ENCODE results near the gene SERINC3. TPM values are rescaled to one million over a fixed set of nuclear protein-coding genes. Genes with fewer than 3 reads are reported as not detected.

The SERINC3 gene
- total and polyA plus RNA-seq, 2 of the 8 experiments (the other 6 are each of a cell fraction or from before 2014, with no cell fraction given) = 47.2 to 66.0 TPM

DNA sequence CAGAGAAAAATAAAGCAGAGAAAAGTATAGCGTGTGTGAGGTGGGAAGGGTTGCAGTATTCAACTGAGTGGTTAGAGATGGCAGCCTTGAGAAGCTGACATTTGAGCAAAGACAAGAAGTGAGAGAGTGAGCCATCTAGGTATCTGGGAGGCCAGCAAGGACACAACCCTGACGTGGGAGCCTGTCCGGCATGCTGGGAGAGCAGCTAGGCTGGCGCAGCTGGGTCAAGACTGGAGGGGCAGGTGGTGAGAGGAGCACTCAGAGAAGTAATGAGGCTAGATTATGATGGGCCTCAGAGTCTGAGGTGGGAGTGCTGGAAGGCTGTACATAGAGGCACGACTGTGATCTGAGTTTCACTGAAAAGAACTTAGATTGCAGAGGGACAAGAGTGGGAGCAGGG lies 33.3 kb downstream of the SERINC3 start (continued):
- TF ChIP-seq, protein P1, sequence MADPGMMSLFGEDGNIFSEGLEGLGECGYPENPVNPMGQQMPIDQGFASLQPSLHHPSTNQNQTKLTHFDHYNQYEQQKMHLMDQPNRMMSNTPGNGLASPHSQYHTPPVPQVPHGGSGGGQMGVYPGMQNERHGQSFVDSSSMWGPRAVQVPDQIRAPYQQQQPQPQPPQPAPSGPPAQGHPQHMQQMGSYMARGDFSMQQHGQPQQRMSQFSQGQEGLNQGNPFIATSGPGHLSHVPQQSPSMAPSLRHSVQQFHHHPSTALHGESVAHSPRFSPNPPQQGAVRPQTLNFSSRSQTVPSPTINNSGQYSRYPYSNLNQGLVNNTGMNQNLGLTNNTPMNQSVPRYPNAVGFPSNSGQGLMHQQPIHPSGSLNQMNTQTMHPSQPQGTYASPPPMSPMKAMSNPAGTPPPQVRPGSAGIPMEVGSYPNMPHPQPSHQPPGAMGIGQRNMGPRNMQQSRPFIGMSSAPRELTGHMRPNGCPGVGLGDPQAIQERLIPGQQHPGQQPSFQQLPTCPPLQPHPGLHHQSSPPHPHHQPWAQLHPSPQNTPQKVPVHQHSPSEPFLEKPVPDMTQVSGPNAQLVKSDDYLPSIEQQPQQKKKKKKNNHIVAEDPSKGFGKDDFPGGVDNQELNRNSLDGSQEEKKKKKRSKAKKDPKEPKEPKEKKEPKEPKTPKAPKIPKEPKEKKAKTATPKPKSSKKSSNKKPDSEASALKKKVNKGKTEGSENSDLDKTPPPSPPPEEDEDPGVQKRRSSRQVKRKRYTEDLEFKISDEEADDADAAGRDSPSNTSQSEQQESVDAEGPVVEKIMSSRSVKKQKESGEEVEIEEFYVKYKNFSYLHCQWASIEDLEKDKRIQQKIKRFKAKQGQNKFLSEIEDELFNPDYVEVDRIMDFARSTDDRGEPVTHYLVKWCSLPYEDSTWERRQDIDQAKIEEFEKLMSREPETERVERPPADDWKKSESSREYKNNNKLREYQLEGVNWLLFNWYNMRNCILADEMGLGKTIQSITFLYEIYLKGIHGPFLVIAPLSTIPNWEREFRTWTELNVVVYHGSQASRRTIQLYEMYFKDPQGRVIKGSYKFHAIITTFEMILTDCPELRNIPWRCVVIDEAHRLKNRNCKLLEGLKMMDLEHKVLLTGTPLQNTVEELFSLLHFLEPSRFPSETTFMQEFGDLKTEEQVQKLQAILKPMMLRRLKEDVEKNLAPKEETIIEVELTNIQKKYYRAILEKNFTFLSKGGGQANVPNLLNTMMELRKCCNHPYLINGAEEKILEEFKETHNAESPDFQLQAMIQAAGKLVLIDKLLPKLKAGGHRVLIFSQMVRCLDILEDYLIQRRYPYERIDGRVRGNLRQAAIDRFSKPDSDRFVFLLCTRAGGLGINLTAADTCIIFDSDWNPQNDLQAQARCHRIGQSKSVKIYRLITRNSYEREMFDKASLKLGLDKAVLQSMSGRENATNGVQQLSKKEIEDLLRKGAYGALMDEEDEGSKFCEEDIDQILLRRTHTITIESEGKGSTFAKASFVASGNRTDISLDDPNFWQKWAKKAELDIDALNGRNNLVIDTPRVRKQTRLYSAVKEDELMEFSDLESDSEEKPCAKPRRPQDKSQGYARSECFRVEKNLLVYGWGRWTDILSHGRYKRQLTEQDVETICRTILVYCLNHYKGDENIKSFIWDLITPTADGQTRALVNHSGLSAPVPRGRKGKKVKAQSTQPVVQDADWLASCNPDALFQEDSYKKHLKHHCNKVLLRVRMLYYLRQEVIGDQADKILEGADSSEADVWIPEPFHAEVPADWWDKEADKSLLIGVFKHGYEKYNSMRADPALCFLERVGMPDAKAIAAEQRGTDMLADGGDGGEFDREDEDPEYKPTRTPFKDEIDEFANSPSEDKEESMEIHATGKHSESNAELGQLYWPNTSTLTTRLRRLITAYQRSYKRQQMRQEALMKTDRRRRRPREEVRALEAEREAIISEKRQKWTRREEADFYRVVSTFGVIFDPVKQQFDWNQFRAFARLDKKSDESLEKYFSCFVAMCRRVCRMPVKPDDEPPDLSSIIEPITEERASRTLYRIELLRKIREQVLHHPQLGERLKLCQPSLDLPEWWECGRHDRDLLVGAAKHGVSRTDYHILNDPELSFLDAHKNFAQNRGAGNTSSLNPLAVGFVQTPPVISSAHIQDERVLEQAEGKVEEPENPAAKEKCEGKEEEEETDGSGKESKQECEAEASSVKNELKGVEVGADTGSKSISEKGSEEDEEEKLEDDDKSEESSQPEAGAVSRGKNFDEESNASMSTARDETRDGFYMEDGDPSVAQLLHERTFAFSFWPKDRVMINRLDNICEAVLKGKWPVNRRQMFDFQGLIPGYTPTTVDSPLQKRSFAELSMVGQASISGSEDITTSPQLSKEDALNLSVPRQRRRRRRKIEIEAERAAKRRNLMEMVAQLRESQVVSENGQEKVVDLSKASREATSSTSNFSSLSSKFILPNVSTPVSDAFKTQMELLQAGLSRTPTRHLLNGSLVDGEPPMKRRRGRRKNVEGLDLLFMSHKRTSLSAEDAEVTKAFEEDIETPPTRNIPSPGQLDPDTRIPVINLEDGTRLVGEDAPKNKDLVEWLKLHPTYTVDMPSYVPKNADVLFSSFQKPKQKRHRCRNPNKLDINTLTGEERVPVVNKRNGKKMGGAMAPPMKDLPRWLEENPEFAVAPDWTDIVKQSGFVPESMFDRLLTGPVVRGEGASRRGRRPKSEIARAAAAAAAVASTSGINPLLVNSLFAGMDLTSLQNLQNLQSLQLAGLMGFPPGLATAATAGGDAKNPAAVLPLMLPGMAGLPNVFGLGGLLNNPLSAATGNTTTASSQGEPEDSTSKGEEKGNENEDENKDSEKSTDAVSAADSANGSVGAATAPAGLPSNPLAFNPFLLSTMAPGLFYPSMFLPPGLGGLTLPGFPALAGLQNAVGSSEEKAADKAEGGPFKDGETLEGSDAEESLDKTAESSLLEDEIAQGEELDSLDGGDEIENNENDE (IDR thresholded peaks at IDR 0.05; ENCODE audit: insufficient replicate concordance, low read length) = no peak
- no peak for TF ChIP-seq POLR2A (IDR thresholded peaks at IDR 0.05; ENCODE audit: control extremely low read depth in 1 of 2, low read depth in 2 of 2, low read length in 2 of 2)
- no peak for TF ChIP-seq SAP30 (IDR thresholded peaks at IDR 0.05; ENCODE audit: insufficient read depth, insufficient replicate concordance, low read length)
- no peak for TF ChIP-seq TAF7 (optimal IDR thresholded peaks at IDR 0.05; ENCODE audit: borderline replicate concordance, low read depth, low read length)
- no peak for TF ChIP-seq FOSL1 (IDR thresholded peaks at IDR 0.05; ENCODE audit: insufficient read depth, low read depth, low read length)
- no peak for TF ChIP-seq CTBP2 (IDR thresholded peaks at IDR 0.05; ENCODE audit: borderline replicate concordance, insufficient read depth, insufficient read length, low read length)
